Thyroid gland (tissue), 4 donors: ENCODE measurements around the gene HBA2.
"Not testable (repeated sequence)": the region's sequence is repeated elsewhere in the genome, so short reads cannot be mapped to it uniquely, and the experiment has no call there.

Experiments
- POLR2A ChIP-seq, 2 donors: fragments of 450-650 bp; IDR thresholded peaks; one replicate each; pipeline ENCODE4 v1.6.1; 2017; ENCODE audit warnings: antibody characterized with exemption in 2 of 2, mild to moderate bottlenecking in 2 of 2, moderate library complexity in 1 of 2
- TF ChIP-seq, protein P1 (sequence below), 6 experiments: fragments of 200-600 bp in 3 of 6; fragments of 450-650 bp in 3 of 6; sonication (generic) in 3 of 6; IDR thresholded peaks; one replicate each; pipeline ENCODE4 v1.5.1; 2016 to 2019; ENCODE audit warnings: antibody characterized with exemption in 6 of 6, mild to moderate bottlenecking in 2 of 6, inconsistent platforms in 1 of 6, moderate library complexity in 1 of 6

DNA sequence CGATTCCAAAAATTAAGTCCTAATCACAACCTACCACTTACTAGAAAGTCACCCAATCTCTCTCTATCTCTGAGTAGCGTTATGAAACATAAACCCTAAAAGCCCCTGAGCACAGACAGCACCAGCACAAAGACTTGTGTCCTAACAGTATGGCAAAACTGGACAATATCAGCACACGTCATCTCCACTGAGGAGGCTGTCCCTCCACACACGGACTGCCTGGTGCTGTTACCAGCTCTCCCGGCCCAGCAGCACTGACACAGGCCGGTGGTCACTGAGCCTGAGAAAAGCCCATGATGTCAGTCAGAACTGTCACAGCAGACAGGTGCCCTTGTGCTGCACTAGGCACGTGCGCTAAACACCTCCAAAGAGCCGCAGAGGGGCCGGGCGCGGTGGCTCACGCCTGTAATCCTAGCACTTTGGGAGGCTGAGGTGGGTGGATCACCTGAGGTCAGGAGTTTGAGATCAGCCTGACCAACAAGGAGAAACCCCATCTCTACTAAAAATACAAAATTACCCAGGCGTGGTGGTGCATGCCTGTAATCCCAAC lies 39.0 kb downstream of the HBA2 start:
- TF ChIP-seq POLR2A (IDR thresholded peaks at IDR 0.05) = not testable (repeated sequence)
- TF ChIP-seq, protein P1, sequence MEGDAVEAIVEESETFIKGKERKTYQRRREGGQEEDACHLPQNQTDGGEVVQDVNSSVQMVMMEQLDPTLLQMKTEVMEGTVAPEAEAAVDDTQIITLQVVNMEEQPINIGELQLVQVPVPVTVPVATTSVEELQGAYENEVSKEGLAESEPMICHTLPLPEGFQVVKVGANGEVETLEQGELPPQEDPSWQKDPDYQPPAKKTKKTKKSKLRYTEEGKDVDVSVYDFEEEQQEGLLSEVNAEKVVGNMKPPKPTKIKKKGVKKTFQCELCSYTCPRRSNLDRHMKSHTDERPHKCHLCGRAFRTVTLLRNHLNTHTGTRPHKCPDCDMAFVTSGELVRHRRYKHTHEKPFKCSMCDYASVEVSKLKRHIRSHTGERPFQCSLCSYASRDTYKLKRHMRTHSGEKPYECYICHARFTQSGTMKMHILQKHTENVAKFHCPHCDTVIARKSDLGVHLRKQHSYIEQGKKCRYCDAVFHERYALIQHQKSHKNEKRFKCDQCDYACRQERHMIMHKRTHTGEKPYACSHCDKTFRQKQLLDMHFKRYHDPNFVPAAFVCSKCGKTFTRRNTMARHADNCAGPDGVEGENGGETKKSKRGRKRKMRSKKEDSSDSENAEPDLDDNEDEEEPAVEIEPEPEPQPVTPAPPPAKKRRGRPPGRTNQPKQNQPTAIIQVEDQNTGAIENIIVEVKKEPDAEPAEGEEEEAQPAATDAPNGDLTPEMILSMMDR (IDR thresholded peaks at IDR 0.05) = not testable (repeated sequence)
